Measurements from ENCODE around the gene ALDH7A1. TPM values are rescaled to one million over a fixed set of nuclear protein-coding genes. Genes with fewer than 3 reads are reported as not detected.

The ALDH7A1 gene
- total RNA-seq, 2 experiments from 2014 or later = 3.2 to 4.2 TPM

DNA sequence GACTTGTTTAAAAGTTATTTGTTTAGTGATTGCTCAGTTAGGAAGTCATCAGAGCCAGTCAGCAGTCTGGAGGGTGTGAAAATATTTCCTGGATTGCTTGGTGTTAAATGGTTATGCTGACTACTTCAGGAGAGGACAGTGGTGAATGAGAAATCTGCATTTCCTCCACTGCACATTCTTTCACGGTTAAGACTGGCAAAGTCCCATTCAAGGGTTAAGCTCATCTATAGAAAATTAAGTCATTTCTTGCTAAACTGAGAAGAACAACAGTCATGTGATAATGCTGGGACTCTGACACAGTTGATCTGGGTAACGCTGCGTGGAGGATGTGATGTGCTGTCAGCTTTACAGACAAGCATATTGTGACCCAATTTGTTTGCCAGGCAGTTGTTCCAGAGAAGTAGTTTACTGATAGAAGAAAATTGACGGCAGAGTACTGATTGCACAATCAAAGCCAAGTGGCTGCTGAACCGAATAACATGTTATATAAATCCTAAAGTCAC lies 91.4 kb downstream of the ALDH7A1 start:
- Mint-ChIP-seq H3K4me3 (no peak overlapping the region), H3K27me3 (no peaks in the 10 kb centered on the region), H3K4me1 (peaks cover 10% of the 10 kb centered on the region), H3K9me3 (peaks cover 3% of the 10 kb centered on the region), H3K36me3 (peaks cover 2% of the 10 kb centered on the region), H3K27ac (no peak overlapping the region)
- ATAC-seq (ENCODE audit: low read depth) = no peak
- DNase-seq = no peak
- POLR2A ChIA-PET = no interaction called here

DNA sequence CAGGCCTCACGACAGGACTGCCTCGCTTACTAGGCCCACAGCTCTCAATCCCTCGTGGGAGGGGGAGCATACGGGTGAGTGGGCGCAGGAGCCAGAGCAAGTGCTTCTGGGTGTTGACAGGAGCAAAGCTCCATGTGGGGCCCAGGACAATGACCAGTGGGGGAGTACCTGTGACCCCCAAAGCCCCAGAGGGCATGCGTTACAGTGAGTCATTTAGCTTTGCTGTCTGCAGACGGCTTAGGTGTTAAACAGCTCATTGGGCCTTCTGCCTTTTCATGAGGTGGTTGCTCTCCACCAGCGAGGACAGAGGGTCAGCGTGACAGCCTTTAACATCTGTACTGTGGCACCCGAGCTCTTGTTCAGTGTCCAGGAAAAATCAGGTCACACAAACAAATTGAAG lies 93.6 kb downstream of the ALDH7A1 start:
- POLR2A ChIA-PET = no interaction called here
- peaks cover 1% of the 10 kb centered on the region for H3K36me3 Mint-ChIP-seq
- H3K27ac Mint-ChIP-seq = no peak overlapping the region
- ATAC-seq (ENCODE audit: low read depth) (no peak), DNase-seq (no peak)
- no peaks in the 10 kb centered on the region for H3K27me3 Mint-ChIP-seq
- H3K9me3 Mint-ChIP-seq = no peaks in the 10 kb centered on the region
- no peak overlapping the region for H3K4me3 Mint-ChIP-seq
- peaks cover 6% of the 10 kb centered on the region for H3K4me1 Mint-ChIP-seq

DNA sequence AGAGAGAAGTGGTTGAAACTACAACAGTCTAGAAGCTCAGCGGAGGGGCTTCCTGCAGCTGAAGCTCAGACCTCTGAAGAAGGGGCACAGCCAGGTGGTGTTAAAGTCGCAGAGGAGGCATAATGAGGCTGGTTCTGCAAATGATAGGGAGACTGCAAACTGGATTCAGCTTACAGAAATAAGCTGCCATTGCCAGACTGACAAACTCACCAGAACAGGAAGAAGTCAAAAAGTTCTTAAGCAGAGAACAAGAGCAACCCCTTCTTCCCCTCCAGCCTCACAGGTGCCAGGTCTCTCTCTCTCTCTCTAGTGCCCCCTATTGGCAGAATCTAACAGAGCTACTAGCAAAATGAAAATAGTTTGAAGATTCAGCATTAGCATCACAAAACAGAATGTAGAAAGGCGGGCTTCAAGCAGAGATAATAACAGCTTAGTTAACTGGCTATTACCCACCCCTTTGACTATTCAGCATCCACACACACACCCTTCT lies 95.1 kb downstream of the ALDH7A1 start:
- no peaks in the 10 kb centered on the region for H3K9me3 Mint-ChIP-seq
- ATAC-seq (ENCODE audit: low read depth) = peak; percentile 83
- no peaks in the 10 kb centered on the region for H3K27me3 Mint-ChIP-seq
- H3K4me3 Mint-ChIP-seq = no peak overlapping the region
- DNase-seq = no peak
- POLR2A ChIA-PET = interaction anchor here (0.6 kb wide), 1 partner anchor 50 kb away, joined by 3 read pairs; no protein-coding TSS in a partner anchor
- H3K36me3 Mint-ChIP-seq = peaks cover 1% of the 10 kb centered on the region
- H3K4me1 Mint-ChIP-seq = peaks cover 6% of the 10 kb centered on the region
- H3K27ac Mint-ChIP-seq = no peak overlapping the region

DNA sequence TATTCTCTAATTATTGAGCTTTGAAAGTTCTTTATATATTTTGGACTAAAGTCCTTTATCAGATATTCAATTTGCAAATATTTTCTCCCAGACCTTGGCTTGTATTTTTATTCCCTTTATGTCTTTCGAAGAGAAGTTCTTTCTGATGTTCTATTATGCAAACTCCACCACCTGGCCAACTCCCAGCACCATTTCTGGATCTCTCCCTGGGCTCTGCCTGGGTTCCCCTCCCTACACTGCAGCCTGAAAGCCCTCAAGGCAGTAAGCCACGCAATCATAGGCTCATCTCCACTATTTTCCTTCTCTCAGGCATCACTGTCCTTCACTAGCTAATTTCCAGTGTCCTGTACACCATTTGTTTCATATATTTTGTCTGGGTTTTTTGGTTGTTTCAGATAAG lies 95.7 kb downstream of the ALDH7A1 start:
- ATAC-seq (ENCODE audit: low read depth) (no peak), DNase-seq (no peak)
- peaks cover 6% of the 10 kb centered on the region for H3K4me1 Mint-ChIP-seq
- no peaks in the 10 kb centered on the region for H3K27me3 Mint-ChIP-seq
- H3K4me3 Mint-ChIP-seq = no peak overlapping the region
- POLR2A ChIA-PET = interaction anchor here (0.6 kb wide), 2 partner anchors 49 to 119 kb away, joined by 3 read pairs; no protein-coding TSS in a partner anchor
- no peak overlapping the region for H3K27ac Mint-ChIP-seq
- no peaks in the 10 kb centered on the region for H3K9me3 Mint-ChIP-seq
- H3K36me3 Mint-ChIP-seq = peaks cover 1% of the 10 kb centered on the region

DNA sequence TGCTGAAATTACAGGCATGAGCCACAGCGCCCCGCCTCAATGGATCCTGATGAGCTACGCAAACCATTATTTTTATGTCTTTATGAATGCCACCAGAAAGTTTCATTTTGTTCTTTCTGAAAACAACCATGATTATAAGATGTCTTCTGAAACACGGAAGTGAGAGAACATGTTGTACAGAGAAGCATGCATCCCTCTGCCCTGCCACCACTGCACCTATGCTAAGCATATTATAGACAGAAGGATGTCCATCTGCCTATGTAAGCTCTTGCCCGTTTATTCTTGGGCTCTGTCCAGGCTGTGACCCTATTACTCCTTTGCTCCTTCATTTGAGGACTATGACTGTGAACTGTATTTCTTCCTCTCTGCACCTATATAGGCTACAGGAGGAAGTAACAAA lies 97.5 kb downstream of the ALDH7A1 start:
- peaks cover 3% of the 10 kb centered on the region for H3K4me1 Mint-ChIP-seq

DNA sequence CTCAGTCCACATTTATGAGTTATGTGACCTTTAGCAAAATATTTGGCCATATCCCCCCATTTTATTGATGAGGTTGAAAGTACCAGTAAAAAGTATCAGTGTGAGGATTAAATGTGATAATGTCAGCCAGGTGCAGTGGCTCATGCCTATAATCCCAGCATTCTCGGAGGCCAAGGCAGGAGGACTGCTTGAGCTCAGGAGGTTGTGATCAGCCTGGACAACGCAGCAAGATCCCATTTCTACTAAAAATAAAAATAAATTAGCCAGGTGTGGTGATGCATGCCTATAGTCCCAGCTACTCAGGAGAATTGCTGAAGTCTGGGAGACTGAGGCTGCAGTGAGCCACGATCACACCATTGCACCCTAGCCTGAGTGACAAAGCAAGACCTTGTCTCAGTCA lies 100.6 kb downstream of the ALDH7A1 start:
- Mint-ChIP-seq H3K27me3 (no peaks in the 10 kb centered on the region), H3K36me3 (peaks cover 6% of the 10 kb centered on the region), H3K4me3 (no peak overlapping the region), H3K9me3 (no peaks in the 10 kb centered on the region), H3K27ac (no peak overlapping the region), H3K4me1 (no peaks in the 10 kb centered on the region)
- DNase-seq (no peak), ATAC-seq (ENCODE audit: low read depth) (no peak)
- POLR2A ChIA-PET = no interaction called here

More for the DNA sequence above, 97.5 kb downstream of the ALDH7A1 start:
- DNase-seq (no peak), ATAC-seq (ENCODE audit: low read depth) (no peak)
- Mint-ChIP-seq H3K36me3 (peaks cover 3% of the 10 kb centered on the region), H3K27ac (no peak overlapping the region), H3K9me3 (no peaks in the 10 kb centered on the region), H3K4me3 (no peak overlapping the region), H3K27me3 (no peaks in the 10 kb centered on the region)
- POLR2A ChIA-PET = no interaction called here

DNA sequence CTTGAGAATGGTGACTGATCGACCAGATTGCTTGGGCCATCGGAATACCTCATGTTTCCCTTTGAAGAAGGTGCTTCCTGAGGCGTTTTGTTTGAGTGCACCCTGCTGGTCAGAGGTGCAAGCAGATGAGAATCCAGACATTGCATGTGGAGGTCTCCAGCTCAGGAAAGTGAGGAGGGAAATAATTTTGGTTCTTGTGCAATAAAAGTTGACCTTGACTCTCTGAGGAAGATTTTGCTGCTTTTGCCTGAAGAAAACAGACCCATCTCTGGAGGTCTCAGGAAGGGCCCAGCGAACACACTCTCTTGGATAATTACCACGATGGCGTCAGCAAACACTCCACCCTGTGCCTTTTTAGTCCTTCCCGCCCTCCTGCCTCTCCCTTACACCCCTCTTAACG lies 102.1 kb downstream of the ALDH7A1 start:
- Mint-ChIP-seq H3K36me3 (peaks cover 8% of the 10 kb centered on the region), H3K27me3 (no peaks in the 10 kb centered on the region), H3K4me3 (no peak overlapping the region), H3K27ac (no peak overlapping the region), H3K9me3 (no peaks in the 10 kb centered on the region), H3K4me1 (no peaks in the 10 kb centered on the region)
- ATAC-seq (ENCODE audit: low read depth) (no peak), DNase-seq (no peak)
- POLR2A ChIA-PET = no interaction called here

DNA sequence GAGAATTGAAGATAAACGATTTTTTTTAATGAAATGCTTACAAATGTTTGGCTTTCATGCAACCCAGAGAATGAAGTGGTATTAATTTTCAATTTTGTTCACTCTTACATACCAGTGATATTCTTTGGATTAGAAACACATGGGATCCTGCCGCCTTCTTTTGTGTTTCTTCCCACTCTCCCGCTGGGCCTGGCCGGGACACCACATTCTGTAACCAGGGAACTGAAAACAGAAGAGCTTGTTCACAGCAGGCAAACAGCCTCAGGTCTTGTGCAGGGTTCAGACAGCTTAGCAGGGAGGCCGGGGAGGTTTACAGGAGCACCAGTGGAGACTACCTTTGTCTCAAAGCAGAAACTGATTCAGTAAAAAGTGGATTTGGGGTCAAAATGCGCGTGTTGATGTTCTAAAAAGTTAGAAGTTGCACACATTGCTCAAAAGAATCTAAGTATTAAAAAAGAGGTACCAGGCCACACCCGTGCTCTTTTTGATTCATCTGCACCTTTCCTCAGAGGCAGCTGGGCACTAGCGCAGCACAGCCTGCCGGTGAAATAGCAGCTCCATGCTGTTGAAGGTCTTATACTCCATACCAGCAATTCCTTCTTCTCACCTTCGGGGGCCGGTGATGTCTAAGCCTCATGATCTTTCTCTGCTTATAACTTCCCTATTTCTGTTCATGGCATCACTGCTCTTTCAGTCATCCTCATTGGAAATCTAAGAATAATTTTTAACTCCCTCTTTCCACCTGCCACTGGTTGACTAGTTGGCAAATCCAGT lies 104.7 kb downstream of the ALDH7A1 start:
- peaks cover 14% of the 10 kb centered on the region for H3K36me3 Mint-ChIP-seq
- POLR2A ChIA-PET = no interaction called here

DNA sequence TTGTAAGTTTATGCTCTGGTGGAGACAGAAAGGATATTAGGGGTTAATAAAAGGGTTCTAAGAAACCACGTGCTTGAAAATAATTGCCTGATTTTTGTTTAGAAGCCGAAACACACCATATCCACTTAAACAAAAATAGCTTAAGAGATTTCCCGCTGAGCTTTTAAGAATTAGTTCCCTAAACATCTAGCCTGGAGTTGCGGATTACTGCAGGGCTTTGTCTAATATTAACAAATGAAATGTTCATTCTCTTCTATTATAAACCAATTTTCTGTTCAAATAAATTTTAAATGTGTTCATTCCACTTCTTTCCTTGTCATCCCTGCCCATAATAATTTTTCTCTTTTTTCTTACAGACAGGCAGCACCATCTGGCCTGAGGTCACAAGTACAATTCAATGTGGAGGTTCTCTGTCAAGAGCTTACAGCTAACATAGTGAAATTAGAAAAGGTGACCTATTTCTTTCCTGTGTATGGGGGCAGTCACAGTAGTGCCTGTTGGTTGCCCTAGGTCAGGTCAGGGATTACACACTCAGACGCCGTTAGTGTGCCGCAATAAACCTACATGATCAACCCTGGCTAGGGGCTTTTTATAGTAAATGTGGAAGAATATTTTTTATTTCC lies 106.5 kb downstream of the ALDH7A1 start:
- H3K36me3 Mint-ChIP-seq = peaks cover 14% of the 10 kb centered on the region
- H3K9me3 Mint-ChIP-seq = no peaks in the 10 kb centered on the region
- ATAC-seq (ENCODE audit: low read depth) = no peak
- H3K27ac Mint-ChIP-seq = no peak overlapping the region
- POLR2A ChIA-PET = no interaction called here
- no peaks in the 10 kb centered on the region for H3K27me3 Mint-ChIP-seq
- DNase-seq = no peak
- H3K4me1 Mint-ChIP-seq = no peaks in the 10 kb centered on the region
- no peak overlapping the region for H3K4me3 Mint-ChIP-seq

More for the DNA sequence above, 104.7 kb downstream of the ALDH7A1 start:
- no peaks in the 10 kb centered on the region for H3K27me3 Mint-ChIP-seq
- no peaks in the 10 kb centered on the region for H3K4me1 Mint-ChIP-seq
- ATAC-seq (ENCODE audit: low read depth) (no peak), DNase-seq (no peak)
- no peak overlapping the region for H3K27ac Mint-ChIP-seq
- no peak overlapping the region for H3K4me3 Mint-ChIP-seq
- no peaks in the 10 kb centered on the region for H3K9me3 Mint-ChIP-seq

DNA sequence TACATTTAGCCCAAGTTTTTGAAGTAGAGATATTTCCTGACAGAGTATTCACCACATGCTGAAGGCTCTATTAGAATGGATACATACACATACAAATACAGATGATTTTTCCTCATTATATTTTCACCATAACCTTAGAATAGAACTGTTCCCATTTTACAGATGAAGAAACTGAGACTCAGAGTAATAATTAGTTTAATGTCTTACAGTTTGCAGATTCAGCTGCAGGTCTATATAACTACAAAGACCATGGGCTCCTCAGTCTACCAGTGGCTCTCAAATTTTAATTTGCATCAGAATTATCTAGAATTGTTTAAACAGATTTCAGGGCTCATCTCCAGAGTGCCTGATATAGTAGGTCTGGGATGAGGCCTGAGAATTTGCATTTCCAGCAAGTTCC lies 107.4 kb downstream of the ALDH7A1 start:
- Mint-ChIP-seq H3K4me1 (no peaks in the 10 kb centered on the region), H3K4me3 (no peak overlapping the region), H3K9me3 (no peaks in the 10 kb centered on the region), H3K27ac (no peak overlapping the region), H3K36me3 (peaks cover 15% of the 10 kb centered on the region), H3K27me3 (no peaks in the 10 kb centered on the region)
- POLR2A ChIA-PET = no interaction called here
- ATAC-seq (ENCODE audit: low read depth) (no peak), DNase-seq (no peak)

DNA sequence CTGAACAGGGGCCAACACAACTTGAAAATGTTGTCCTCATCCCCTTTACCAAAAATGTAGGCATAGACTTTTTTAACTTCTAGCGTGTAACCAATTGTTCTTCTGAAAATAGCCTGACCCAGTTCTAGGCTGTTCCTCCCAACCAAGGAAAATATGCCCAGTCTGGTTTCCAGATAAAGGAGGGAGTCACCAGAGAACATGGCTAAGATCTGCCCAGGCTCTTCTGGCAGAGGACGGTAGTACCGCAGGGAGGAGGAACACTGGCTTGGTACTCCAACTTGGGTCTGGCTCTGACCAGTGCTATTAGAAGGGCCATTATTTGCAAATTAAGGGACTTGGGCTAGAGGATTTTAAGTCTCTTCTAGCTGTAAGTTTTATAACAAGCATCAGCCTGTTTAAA lies 108.7 kb downstream of the ALDH7A1 start:
- no peaks in the 10 kb centered on the region for H3K4me1 Mint-ChIP-seq
- H3K27me3 Mint-ChIP-seq = no peaks in the 10 kb centered on the region
- no peaks in the 10 kb centered on the region for H3K9me3 Mint-ChIP-seq
- H3K27ac Mint-ChIP-seq = no peak overlapping the region
- peaks cover 13% of the 10 kb centered on the region for H3K36me3 Mint-ChIP-seq
- ATAC-seq (ENCODE audit: low read depth) = no peak
- H3K4me3 Mint-ChIP-seq = no peak overlapping the region
- POLR2A ChIA-PET = no interaction called here
- no peak for DNase-seq

DNA sequence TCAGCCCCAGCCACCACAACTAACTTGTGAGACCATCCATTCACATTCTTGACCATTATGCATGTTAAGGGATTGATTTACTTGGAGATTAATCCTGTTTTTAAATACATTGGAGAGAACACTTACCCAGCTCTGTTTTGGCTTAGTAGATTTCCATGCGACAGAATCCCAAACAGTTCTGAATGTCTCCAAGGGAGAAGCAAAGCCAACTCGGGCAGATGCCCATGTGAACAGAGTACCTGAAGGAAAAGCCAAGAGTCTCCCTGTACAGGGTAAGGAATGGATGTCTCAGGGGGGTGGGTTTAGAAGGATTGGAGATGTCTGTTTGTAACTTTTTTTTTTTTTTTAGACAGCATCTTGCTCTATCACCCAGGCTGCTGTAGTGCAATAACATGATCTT lies 110.8 kb downstream of the ALDH7A1 start:
- ATAC-seq (ENCODE audit: low read depth) (no peak), DNase-seq (no peak)
- H3K27me3 Mint-ChIP-seq = no peaks in the 10 kb centered on the region
- no peaks in the 10 kb centered on the region for H3K4me1 Mint-ChIP-seq
- peaks cover 17% of the 10 kb centered on the region for H3K36me3 Mint-ChIP-seq
- H3K27ac Mint-ChIP-seq = no peak overlapping the region
- POLR2A ChIA-PET = no interaction called here
- no peak overlapping the region for H3K4me3 Mint-ChIP-seq
- no peaks in the 10 kb centered on the region for H3K9me3 Mint-ChIP-seq

DNA sequence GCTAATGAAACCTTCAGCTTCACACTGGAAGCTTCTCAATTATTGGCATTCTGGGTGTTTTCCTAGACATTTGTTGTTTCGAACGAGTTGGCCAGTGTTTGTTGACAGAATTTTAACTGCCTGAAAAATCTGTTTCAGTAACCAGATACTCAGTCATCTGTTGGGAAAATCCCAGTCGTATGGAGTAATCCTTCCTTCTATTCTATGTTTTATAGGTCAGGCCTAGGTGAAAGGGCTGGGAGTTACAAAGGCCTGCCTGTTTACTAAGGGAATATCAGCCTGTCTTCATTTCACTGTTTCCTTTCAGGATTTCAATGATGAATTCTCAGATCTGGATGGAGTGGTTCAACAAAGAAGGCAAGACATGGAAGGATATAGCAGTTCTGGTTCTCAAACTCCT lies 111.9 kb downstream of the ALDH7A1 start:
- H3K27me3 Mint-ChIP-seq = no peaks in the 10 kb centered on the region
- no peaks in the 10 kb centered on the region for H3K9me3 Mint-ChIP-seq
- H3K27ac Mint-ChIP-seq = no peak overlapping the region
- DNase-seq (no peak), ATAC-seq (ENCODE audit: low read depth) (no peak)
- POLR2A ChIA-PET = no interaction called here
- peaks cover 16% of the 10 kb centered on the region for H3K36me3 Mint-ChIP-seq
- no peak overlapping the region for H3K4me3 Mint-ChIP-seq
- H3K4me1 Mint-ChIP-seq = no peaks in the 10 kb centered on the region

DNA sequence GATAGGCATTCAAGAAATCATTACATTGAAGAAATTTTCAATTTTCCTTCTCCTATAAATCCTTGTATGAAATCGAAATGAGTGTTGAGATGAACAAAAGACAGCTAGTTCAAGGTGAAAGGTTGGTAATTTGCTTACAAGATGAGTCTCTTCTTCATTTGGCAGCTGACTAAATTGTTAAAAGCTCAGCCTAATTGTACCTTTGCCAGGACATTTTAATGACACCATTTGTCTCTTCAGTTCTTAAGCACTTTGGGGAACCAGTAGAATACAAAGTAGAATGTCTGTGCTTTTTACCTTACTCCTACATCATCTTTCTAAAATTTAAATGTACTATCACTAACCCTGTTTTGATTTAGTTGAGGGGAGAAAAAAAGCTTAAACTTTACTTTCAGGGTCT lies 112.4 kb downstream of the ALDH7A1 start:
- H3K27me3 Mint-ChIP-seq = no peaks in the 10 kb centered on the region
- H3K9me3 Mint-ChIP-seq = no peaks in the 10 kb centered on the region
- POLR2A ChIA-PET = no interaction called here
- peaks cover 16% of the 10 kb centered on the region for H3K36me3 Mint-ChIP-seq
- H3K4me1 Mint-ChIP-seq = no peaks in the 10 kb centered on the region
- DNase-seq (no peak), ATAC-seq (ENCODE audit: low read depth) (no peak)
- H3K27ac Mint-ChIP-seq = no peak overlapping the region
- H3K4me3 Mint-ChIP-seq = no peak overlapping the region

Data from activated naive CD8-positive, alpha-beta T cell treated with anti-CD3 and anti-CD28 coated beads, Interleukin-2, amount 10 ng/mL, durations not matched to agents 7 days and 5 days (primary cell).